GM12891 (cell line): ENCODE data around the gene DOP1B.

Experiments used
- DNase-seq: peaks from one replicate; pipeline ENCODE4 v3.0.0; 2011; ENCODE audit warnings: low spot score; ENCODE audit not compliant: insufficient read length
- FAIRE-seq: peaks from 2 replicates; lab custom pipeline; 2011; peaks lifted over from hg19 to GRCh38; lab: Jason Lieb, UNC
- PAX5 ChIP-seq: IDR thresholded peaks from 2 replicates; pipeline ENCODE4 v1.6.1; 2011; ENCODE audit warnings: low read length, moderate library complexity, mild to moderate bottlenecking; ENCODE audit not compliant: insufficient read depth, severe bottlenecking
- POLR2A ChIP-seq: IDR thresholded peaks from 2 replicates; pipeline ENCODE4 v1.6.1; 2011; ENCODE audit warnings: low read depth, low read length, control low read depth
- POLR2AphosphoS5 ChIP-seq: IDR thresholded peaks from 2 replicates; pipeline ENCODE4 v1.6.1; 2011; ENCODE audit warnings: low read depth, low read length, control low read depth
- POU2F2 ChIP-seq: IDR thresholded peaks from 2 replicates; pipeline ENCODE4 v1.6.1; 2011; ENCODE audit warnings: low read depth, mild to moderate bottlenecking, control low read depth, low read length, moderate library complexity
- SPI1 ChIP-seq: IDR thresholded peaks from 2 replicates; pipeline ENCODE4 v1.6.1; 2011; ENCODE audit warnings: low read depth, low read length, control low read depth
- TAF1 ChIP-seq: IDR thresholded peaks from 2 replicates; pipeline ENCODE4 v1.6.1; 2011; ENCODE audit warnings: low read depth, low read length, control low read depth

Gene DOP1B

DNA sequence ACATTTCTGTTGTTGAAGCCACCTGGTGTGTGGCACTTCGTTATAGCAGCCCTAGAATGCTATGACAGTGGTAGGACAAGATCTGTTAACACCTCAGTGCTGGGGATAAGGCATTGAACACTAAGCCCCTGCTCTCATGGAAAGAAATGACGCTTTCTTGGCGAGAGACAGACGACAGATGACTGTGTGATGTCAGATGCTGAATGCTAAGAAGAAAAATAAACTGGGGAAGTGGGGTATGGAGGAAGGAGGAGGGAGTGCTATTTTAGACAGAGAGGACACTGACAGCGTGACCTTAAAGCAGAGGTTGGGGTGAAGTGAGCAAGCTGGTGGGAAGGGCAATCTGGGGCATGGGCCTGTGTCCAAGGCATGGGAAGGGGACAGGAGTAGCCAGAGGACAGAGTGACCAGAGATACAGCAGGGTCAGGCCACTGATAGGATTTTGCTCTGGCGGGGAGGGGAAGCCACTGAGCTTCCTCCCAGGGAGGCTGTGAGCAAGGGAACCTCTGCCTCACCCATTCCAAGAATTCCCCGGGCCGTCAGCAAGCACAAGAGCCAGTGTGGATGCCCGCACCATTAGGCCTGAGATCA lies 15.2 kb downstream of the DOP1B start:
- DNase-seq (no peak), FAIRE-seq (no peak)

DNA sequence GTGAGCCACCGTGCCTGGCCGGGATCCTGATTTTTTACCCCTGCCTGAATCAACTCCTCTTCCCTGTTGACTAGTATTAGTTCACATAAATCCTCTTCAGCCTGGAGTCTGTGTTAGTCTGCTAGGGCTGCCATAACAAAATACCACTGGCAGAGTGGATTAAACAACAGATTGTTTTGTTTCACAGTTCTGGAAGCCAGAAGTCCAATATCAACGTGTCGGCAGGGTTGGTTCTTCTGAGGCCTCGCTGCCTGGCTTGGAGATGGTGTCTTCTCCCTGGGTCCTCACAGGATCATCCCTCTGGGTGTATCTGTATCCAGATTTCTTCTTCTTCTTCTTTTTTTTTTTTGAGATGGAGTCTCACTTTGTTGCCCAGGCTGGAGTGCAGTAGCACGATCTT lies 18.2 kb downstream of the DOP1B start:
- FAIRE-seq: no peak

More for the DNA sequence above, 15.2 kb downstream of the DOP1B start:
- TF ChIP-seq SPI1 (no peak), PAX5 (no peak), POLR2A (no peak), POU2F2 (no peak), TAF1 (no peak), POLR2AphosphoS5 (no peak)

DNA sequence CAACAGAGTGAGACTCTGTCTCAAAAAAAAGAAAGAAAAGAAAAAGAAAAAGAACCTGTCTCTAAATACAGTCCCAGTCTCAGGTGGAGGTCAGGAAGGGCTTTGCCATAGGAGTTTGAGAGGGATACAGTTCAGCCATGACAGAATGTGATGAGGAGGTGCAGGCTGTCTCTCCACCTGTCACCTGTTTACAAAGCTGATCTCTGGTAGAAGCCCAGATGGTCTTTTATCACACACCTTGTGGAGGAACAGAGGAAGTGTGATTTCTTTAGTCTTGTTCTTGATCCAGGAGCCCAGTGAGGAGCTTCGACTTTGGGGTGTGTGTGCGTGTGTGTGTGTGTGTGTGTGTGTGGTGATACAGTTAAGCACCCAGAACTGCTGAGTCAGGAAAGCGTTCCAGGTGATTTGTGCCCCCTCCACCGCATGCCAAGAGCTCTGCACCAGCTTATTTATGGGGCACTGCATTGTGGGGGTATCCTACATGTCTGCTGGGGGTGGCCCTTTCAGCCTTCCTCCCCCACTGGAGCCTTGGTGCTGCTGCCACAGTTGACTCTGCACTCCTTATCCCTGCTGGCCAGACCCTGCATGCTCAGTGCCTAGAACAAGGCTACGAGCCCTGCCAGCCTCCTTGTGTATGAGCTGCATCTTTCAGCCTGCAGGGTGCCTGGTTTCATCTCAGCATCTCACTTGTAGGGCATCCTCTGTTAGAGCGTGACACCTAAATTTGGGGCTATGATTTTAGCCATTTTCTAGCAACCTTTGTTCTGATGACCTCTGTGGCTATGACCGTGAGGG lies 19.3 kb downstream of the DOP1B start:
- DNase-seq (no peak), FAIRE-seq (no peak)
- TF ChIP-seq SPI1 (no peak), POLR2AphosphoS5 (no peak), POU2F2 (no peak), POLR2A (no peak), PAX5 (no peak), TAF1 (no peak)

More for the DNA sequence above, 18.2 kb downstream of the DOP1B start:
- no peak for TF ChIP-seq SPI1
- DNase-seq: no peak

DNA sequence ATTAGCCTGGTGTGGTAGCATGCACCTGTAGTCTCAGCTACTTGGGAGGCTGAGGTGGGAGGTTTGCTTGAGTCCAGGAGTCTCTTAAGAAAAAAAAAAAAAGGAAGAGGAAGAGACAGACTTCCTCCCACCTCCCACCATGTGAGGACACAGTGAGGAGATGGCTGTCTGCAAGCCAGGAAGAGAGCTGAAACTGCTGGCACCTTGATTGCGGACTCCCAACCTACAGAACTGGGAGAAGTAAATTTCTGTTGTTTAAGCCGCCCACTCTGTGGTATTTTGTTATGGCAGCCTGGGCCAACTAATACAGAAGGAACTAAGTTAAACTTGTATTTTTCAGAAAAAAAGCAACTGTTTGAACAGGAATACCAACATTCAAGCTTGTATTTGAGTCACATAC lies 21.7 kb downstream of the DOP1B start:
- DNase-seq (no peak), FAIRE-seq (no peak)
- TF ChIP-seq TAF1: no peak
- no peak for TF ChIP-seq SPI1
- no peak for TF ChIP-seq POLR2A
- TF ChIP-seq POLR2AphosphoS5: no peak
- TF ChIP-seq PAX5: no peak
- TF ChIP-seq POU2F2: no peak

DNA sequence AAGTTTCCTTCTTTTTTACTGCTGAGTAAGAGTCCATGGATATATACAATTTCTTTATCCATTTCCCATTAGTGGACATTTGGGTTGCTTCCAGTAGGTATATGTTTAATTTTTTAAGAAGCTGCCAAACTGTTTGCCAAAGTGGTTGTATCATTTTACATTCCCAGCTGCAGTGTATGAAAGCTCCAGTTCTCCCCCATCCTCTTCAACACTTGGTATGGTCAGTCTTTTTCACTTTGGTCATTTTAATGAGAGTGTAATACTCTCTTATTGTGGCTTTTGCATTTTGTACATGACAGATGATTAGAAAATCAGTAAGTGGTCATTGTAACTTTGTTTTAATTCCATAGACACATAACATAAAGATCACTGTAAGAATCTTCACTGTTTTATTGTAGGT lies 22.5 kb downstream of the DOP1B start:
- DNase-seq (no peak), FAIRE-seq (no peak)
- no peak for TF ChIP-seq PAX5
- TF ChIP-seq SPI1: no peak
- no peak for TF ChIP-seq POLR2AphosphoS5
- no peak for TF ChIP-seq TAF1
- no peak for TF ChIP-seq POU2F2
- TF ChIP-seq POLR2A: no peak

DNA sequence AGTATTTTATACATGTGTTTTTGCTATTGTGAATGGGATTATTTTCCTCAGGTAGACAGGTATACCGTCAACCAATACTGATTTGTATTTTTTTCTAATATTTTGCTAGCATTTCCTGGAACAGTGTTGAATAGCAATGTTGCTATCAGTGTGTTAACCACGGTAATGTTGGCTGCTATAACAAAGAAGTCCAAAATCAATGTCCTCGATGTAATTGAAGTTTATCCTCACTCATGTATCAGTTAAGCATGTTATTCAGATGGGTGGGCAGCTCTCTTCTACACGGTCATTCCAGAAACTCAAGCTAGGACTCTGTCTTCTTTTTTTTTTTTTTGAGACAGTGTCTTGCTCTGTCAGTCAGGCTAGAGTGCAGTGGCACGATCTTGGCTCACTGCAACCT lies 24.3 kb downstream of the DOP1B start:
- DNase-seq: no peak

DNA sequence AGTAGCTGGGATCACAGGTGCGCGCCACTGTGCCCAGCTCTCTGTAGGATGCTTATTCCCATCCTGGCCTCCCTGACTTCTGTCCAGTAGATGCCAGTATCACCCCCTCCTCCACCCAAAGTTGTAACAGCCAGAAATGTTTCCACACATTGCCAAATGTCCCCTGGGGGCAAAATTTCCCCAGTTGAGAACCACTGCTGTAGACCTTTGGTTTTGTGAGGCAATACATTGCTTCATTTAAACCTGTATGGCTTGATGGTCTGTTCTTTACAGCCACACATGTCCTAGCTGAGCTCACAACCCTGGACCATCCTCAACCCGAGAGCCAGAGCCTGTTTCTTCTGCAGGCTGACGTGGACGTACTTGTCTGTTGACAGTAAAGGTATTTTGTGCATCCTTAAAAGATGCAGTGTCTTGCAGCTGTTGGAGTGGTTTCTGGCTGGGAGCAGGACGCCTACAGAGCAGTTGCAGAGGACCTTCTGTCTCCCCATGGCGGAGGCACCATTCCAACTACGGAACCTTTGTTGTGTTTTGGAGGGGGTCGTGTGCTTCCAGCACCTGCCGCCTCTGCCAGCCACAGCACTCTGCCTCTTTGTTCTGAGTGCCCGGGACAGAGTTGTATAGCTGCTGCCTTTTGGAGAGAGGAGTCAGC lies 26.6 kb downstream of the DOP1B start:
- FAIRE-seq (no peak), DNase-seq (no peak)
- TF ChIP-seq POLR2A: no peak
- no peak for TF ChIP-seq POU2F2
- no peak for TF ChIP-seq PAX5
- TF ChIP-seq TAF1: no peak
- TF ChIP-seq POLR2AphosphoS5: no peak
- TF ChIP-seq SPI1: no peak

More for the DNA sequence above, 24.3 kb downstream of the DOP1B start:
- no peak for FAIRE-seq
- no peak for TF ChIP-seq POU2F2
- no peak for TF ChIP-seq POLR2AphosphoS5
- TF ChIP-seq PAX5: no peak
- TF ChIP-seq TAF1: no peak
- no peak for TF ChIP-seq POLR2A
- TF ChIP-seq SPI1: no peak

DNA sequence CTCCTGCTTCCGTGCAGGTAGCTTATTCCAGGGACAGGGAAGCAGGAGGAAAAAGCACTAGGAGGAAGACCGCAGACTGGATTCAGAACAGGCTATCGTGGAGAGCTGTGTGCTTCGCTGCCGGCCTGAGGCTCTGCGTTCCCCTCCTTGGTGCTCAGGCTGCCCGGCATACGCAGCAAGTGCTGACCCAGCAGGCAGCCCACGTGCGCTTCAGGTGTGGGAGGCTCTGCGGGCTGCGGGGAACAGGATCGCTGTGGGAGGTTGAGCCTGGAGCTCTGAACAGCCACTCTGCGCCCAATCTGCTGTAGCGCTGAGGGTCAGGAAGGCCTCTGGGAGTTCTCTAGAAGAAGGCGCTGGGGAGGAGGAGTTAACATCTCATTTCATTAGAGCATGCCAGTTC lies 27.9 kb downstream of the DOP1B start:
- no peak for DNase-seq
- no peak for FAIRE-seq
- TF ChIP-seq SPI1 (no peak), PAX5 (no peak), TAF1 (no peak), POU2F2 (no peak), POLR2AphosphoS5 (no peak), POLR2A (no peak)

DNA sequence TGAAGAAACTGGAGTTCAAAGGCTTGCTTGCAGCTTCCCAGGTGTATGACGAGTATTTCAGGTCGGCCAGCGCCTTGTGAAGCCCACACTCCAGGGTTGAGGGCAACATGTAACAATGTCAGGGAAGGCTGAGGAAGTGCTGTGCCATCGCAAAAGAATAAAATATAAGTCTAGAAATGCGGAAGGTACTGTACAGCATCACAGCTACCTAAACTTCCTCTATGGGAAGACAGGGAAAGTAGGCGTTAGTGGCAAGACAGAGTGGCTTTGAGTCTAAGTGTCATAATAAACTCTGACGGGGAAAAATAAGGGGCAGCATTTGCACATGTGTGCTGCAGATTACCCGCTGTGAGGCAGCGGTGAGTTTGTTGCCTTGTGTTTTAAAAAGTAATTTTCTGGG lies 28.9 kb downstream of the DOP1B start:
- no peak for TF ChIP-seq POU2F2
- no peak for TF ChIP-seq TAF1
- no peak for TF ChIP-seq PAX5
- TF ChIP-seq POLR2AphosphoS5: no peak
- no peak for TF ChIP-seq POLR2A
- no peak for TF ChIP-seq SPI1
- FAIRE-seq: no peak
- no peak for DNase-seq
